Right cardiac atrium (tissue), 5 donors: Measurements from ENCODE around the gene ADK. TPM values are rescaled to one million over a fixed set of nuclear protein-coding genes. Genes with fewer than 3 reads are reported as not detected.
"Not testable (repeated sequence)": the region's sequence is repeated elsewhere in the genome, so short reads cannot be mapped to it uniquely, and the experiment has no call there.

ENCODE experiments used
- ATAC-seq, 2 donors: fragments of 200-7000 bp; cut with Tn5 transposase; one replicate each; pipeline versions ENCODE4 v1.8.0 to v1.9.1; 2020; ENCODE audit warnings: moderate library complexity in 2 of 2, mild to moderate bottlenecking in 1 of 2
- DNase-seq, 3 donors: peaks; one replicate each; pipeline ENCODE4 v3.0.0-alpha.2; 2020
- H3K27ac ChIP-seq: one replicate; pipeline ENCODE4 v1.5.1; 2013; ENCODE audit warnings: mild to moderate bottlenecking, low read length, control low read depth, moderate library complexity
- H3K27me3 ChIP-seq: one replicate; pipeline ENCODE4 v1.6.1; 2013; ENCODE audit not compliant: control insufficient read depth, insufficient read depth
- H3K4me1 ChIP-seq: one replicate; pipeline ENCODE4 v1.6.1; 2013; ENCODE audit warnings: low read length; ENCODE audit not compliant: control insufficient read depth, insufficient read depth
- H3K4me3 ChIP-seq: one replicate; pipeline ENCODE4 v1.5.1; 2013; ENCODE audit warnings: low read length, control low read depth
- H3K9me3 ChIP-seq: one replicate; pipeline ENCODE4 v1.6.1; 2013; ENCODE audit warnings: low read length; ENCODE audit not compliant: control insufficient read depth
- WGBS: extraction: QIAGEN DNeasy Blood & Tissue Kit; methylation state at CpG from one replicate; pipeline ENCODE4 v1.1.7; 2013; 5-methylcytosine and 5-hydroxymethylcytosine counted together
- intact Hi-C, 4 donors: fragments of 100-400 bp; cut with DNase I; formaldehyde crosslinking; loops; one replicate each; pipeline versions ENCODE4 v1.11.0 to v1.14.0; 2022 to 2023
- polyA plus RNA-seq: library from polyadenylated mRNA; stranded (reverse); fragments of 200-250 nt; gene quantifications from one replicate; pipeline ENCODE4 v1.2.3, GENCODE V29; 2013
- total RNA-seq, 4 donors: library from RNA; stranded (reverse); fragmentation: NEBNext Ultra II Directional; extraction: Animal tissue kit (Norgen Biotek cat#: 25700); gene quantifications; one replicate each; pipeline ENCODE4 v1.2.1, GENCODE V29; 2021
- donor health status: healthy with polysubstance abuse.
- donor health status: DM: no; HTN: yes; CAD: no.
- donor health status: DM: no; HTN: no; CAD: no.
- donor health status: DM: no; HTN: yes; CAD: no; lungs with severe emphysema.
- donor health status: DM: yes; HTN: yes; CAD: no.

Gene ADK
- total and polyA plus RNA-seq, 5 donors = 34.5 to 42.2 (median 41.0) TPM

DNA sequence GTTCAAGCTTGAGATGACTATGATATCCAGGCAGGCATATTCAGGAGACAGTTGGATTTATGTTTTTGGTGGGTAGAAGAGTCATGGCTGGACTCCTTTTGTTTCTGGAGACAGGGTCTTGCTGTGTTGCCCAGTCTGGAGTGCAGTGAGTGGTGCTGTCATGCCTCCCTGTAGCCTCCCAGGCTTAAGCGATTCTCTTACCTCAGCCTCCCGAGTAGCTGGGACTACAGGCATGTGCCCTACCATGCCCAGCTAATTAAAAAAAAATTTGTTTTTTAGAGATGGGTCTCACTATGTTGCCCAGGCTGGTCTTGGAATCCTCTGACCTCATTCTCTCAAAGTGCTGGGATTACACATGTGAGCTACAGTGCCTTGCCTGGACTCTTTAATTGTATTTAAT lies 62.0 kb downstream of the ADK start:
- DNase-seq (no peak), ATAC-seq (no peak)
- 100% methylated on average over 2 of the region's 2 CpGs for WGBS
- Histone ChIP-seq H3K27me3 (no peaks in the 10 kb centered on the region), H3K4me1 (peaks cover 3% of the 10 kb centered on the region), H3K4me3 (no peak overlapping the region), H3K9me3 (no peaks in the 10 kb centered on the region), H3K27ac (no peak overlapping the region)
- intact Hi-C loops = no loop called here

DNA sequence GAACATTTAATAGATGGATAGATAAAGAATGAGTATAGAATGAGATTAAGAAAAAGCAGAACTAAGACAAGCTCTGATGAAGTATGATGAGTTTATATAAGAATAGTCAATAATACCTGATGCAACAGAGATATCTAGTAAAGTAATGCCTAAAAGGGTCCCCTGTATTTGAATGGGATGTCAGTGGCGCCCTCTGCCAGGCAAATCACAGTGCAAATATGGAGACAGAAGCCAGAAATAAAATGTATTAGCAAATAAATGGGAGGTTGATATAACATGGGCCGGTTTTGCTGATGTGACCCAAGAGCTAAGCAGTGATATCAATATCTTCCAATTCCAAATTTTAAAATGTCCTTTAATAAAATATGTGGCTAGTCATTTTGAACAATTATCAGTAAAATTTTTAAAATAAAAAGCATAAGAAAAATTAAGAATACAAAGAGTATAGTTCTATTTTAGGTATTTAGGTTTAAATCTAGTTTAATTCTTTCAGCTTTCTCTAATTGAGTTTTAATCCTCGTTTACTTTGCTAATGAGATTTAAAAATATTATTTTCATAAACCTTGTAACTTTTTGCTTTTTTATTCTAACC lies 62.6 kb downstream of the ADK start:
- intact Hi-C loops = no loop called here
- Histone ChIP-seq H3K9me3 (no peaks in the 10 kb centered on the region), H3K27ac (no peak overlapping the region), H3K27me3 (no peaks in the 10 kb centered on the region), H3K4me1 (peaks cover 3% of the 10 kb centered on the region), H3K4me3 (no peak overlapping the region)
- DNase-seq (peak in 2 of 3 donors; percentile 24 to 74), ATAC-seq (peak in 1 of 2 donors; percentile 24)
- 70% methylated on average over 3 of the region's 3 CpGs for WGBS

DNA sequence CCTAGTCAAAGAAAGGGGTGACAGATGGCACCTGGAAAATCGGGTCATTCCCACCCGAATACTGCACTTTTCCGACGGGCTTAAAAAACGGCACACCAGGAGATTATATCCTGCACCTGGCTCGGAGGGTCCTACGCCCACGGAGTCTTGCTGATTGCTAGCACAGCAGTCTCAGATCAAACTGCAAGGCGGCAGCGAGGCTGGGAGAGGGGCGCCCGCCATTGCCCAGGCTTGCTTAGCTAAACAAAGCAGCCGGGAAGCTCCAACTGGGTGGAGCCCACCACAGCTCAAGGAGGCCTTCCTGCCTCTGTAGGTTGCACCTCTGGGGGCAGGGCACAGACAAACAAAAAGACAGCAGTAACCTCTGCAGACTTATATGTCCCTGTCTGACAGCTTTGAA lies 66.1 kb downstream of the ADK start:
- H3K27me3 ChIP-seq, H3K27ac ChIP-seq, H3K9me3 ChIP-seq, DNase-seq, H3K4me1 ChIP-seq, intact Hi-C loops, ATAC-seq, H3K4me3 ChIP-seq: not testable (repeated sequence)
- WGBS = 97% methylated on average over 13 of the region's 13 CpGs

DNA sequence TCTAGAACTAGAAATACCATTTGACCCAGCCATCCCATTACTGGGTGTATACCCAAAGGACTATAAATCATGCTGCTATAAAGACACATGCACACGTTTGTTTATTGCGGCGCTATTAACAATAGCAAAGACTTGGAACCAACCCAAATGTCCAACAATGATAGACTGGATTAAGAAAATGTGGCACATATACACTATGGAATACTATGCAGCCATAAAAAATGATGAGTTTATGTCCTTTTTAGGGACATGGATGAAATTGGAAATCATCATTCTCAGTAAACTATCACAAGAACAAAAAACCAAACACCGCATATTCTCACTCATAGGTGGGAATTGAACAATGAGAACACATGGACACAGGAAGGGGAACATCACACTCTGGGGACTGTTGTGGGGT lies 71.4 kb downstream of the ADK start:
- WGBS = 97% methylated on average over 4 of the region's 4 CpGs
- H3K4me1 ChIP-seq, H3K27ac ChIP-seq, intact Hi-C loops, H3K4me3 ChIP-seq, H3K27me3 ChIP-seq, ATAC-seq, H3K9me3 ChIP-seq, DNase-seq: not testable (repeated sequence)

DNA sequence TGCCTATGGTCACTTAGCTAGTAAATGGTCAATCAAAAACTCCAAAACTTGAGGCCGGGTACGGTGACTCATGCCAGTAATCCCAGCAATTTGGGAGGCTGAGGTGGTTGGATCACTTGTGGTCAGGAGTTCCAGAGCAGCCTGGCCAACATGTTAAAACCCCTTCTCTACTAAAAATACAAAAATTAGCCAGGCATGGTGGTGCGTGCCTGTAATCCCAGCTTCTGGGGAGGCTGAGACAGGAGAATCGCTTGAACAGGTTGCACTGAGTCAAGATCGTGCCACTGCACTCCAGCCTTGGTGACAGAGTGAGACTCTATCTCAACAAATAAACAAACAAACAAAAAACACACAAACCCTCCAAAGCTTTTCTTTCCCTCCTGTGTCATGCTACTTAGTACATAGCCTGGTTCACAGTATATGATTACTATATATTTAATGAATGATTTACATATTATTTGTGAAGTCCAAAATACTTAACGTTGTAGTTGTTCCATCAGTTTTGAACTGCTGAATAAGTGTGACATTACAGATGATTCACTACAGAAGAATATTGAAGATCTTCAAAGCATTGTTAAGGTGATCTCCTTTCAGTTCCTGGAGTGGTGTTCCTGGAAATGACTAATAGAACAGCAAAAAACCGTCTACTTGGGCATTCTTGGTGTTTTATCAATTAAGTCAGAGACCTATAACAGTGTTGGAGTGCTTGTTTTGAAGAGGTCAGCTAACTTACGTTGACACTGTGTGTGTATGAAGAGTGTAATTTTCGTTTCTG lies 72.9 kb downstream of the ADK start:
- Histone ChIP-seq H3K27me3 (no peaks in the 10 kb centered on the region), H3K27ac (no peak overlapping the region), H3K4me1 (no peaks in the 10 kb centered on the region), H3K4me3 (no peak overlapping the region), H3K9me3 (no peaks in the 10 kb centered on the region)
- WGBS = 81% methylated on average over 9 of the region's 9 CpGs
- no peak for DNase-seq
- intact Hi-C loops = no loop called here
- ATAC-seq = no peak

DNA sequence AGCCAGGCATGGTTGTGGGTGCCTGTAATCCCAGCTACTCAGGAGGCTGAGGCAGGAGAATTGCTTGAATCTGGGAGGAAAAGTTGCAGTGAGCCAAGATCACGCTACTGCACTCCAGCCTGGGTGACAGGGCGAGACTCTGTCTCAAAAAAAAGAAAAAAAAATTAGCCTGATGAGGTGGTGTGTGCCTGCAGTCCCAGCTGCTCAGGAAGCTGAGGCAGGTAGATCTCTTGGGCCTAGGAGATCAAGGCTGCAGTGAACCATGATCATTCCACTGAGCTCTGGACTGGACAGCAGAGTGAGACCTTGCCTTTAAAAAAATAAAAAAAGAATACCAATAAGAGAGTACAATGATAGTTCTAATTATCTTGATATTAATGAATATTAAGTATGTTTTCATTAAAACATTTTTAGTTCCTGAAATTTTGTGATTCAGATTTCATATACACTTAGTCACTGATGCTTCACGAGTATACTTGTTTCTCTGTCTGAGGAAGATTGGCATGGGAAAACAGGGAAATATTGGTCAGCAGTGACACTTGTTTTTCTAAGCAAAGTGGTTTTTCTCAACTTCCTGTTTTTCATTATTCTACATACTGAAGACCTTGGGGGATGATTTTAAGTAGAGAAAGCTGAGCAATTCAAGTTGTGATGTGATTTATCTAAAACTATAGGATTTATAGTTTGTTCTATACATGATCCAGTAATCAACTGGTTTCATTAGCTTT lies 76.8 kb downstream of the ADK start:
- ATAC-seq = no peak
- Histone ChIP-seq H3K4me3 (no peak overlapping the region), H3K27me3 (no peaks in the 10 kb centered on the region), H3K27ac (no peak overlapping the region), H3K9me3 (no peaks in the 10 kb centered on the region), H3K4me1 (no peaks in the 10 kb centered on the region)
- 73% methylated on average over 3 of the region's 3 CpGs for WGBS
- intact Hi-C loops = no loop called here
- DNase-seq = no peak

DNA sequence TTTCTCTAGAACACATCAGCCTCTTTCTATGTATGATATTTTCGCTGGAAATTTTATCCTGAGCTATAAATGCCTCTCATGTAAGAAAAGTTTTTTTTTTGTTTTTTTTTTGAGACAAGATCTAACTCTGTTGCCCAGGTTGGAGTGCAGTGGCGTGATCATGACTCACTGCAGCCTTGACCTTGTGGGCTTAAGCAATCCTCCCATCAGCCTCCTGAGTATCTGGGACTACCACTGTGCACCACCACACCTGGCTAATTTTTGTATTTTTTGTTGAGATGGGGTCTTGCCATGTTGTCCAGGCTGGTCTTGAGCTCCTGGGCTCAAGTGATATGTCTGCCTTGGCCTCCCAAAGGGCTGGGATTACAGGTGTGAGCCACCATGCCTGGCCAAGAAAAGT lies 80.4 kb downstream of the ADK start:
- intact Hi-C loops = no loop called here
- no peaks in the 10 kb centered on the region for H3K4me1 ChIP-seq
- WGBS = 96% methylated on average over 2 of the region's 2 CpGs
- DNase-seq (no peak), ATAC-seq (no peak)
- H3K27me3 ChIP-seq = no peaks in the 10 kb centered on the region
- H3K4me3 ChIP-seq = no peak overlapping the region
- no peak overlapping the region for H3K27ac ChIP-seq
- H3K9me3 ChIP-seq = no peaks in the 10 kb centered on the region

DNA sequence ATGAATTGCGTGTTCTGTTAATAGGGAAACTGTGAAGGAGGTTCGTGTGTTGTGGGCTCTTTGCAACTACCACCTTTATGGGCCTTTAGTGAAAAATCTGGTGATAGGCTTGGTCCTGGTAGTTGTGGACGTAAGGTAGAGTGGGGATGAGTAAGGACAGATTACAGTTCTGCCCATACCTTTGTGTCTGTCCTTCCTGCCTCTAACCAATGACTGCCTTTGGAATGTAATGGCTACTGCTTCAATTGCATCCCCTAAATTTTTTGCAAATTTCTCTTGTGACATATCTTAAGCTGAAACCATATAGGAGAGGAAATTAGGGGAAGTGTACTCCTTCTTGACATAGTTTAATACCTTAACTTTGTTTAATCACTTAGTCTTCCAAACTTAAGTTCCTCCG lies 82.3 kb downstream of the ADK start:
- intact Hi-C loops = no loop called here
- H3K27me3 ChIP-seq = no peaks in the 10 kb centered on the region
- no peaks in the 10 kb centered on the region for H3K9me3 ChIP-seq
- ATAC-seq = no peak
- no peak overlapping the region for H3K4me3 ChIP-seq
- 89% methylated on average over 4 of the region's 4 CpGs for WGBS
- no peak overlapping the region for H3K27ac ChIP-seq
- H3K4me1 ChIP-seq = no peaks in the 10 kb centered on the region
- no peak for DNase-seq

DNA sequence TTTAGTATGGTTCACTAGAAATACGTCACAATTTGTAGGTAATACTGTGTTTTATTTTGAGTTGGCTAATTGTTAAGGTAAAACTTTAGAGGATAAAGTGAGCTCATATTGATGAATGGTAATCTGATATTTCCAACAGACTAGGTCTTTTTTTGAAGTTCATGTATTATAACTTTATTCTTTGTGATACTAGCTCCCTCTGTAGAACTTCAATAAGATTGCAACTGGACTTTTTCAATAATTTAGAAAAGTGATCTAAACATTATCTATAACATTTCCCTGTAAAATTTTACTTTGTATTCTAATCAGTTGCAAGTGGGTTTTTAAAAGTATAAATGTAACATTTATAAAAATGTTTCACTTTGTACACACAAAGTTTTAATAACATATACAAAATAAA lies 83.5 kb downstream of the ADK start:
- H3K27me3 ChIP-seq = no peaks in the 10 kb centered on the region
- H3K4me3 ChIP-seq = no peak overlapping the region
- no peaks in the 10 kb centered on the region for H3K9me3 ChIP-seq
- H3K4me1 ChIP-seq = no peaks in the 10 kb centered on the region
- H3K27ac ChIP-seq = no peak overlapping the region
- intact Hi-C loops = no loop called here
- ATAC-seq = no peak
- WGBS = 78% methylated on average over 1 of the region's 1 CpG
- no peak for DNase-seq

DNA sequence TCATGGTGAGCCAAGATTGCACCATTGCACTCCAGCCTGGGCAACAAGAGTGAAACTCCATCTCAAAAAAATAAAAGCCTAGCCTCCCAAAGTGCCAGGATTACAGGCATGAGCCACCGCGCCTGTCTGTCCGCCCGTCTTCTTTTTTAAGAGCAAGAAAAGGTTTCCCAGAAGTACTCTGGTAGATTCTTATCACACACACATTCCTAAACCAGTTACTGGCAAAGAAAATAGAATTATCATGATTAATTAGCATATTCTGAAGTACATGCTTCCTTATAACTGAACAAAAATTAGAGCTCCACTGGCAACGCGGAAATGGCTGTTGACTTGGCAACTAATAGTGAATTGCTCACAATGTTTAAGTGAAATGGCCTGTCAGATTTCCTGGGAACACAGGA lies 87.0 kb downstream of the ADK start:
- ATAC-seq = no peak
- no peak for DNase-seq
- H3K27ac ChIP-seq = no peak overlapping the region
- H3K27me3 ChIP-seq = no peaks in the 10 kb centered on the region
- intact Hi-C loops = no loop called here
- 68% methylated on average over 6 of the region's 6 CpGs for WGBS
- H3K4me3 ChIP-seq = no peak overlapping the region
- H3K4me1 ChIP-seq = no peaks in the 10 kb centered on the region
- H3K9me3 ChIP-seq = no peaks in the 10 kb centered on the region

DNA sequence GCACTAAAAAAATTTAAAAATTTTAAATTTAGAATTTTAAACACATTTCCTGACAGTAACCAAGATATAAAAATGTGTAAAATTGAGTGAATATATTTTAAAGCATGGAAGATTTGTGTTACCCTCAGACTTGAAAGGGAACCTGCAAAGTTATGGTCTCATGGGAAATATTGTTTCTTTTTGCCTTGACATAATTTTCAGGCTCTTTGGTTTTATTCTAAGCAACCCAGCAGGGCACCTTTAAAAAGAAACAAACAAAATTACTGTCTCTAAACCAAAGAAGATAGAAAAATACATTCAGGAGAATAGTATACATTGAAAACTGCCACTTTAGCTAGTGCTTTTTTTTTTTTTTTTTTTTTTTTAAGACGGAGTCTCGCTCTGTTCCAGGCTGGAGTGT lies 87.5 kb downstream of the ADK start:
- 96% methylated on average over 2 of the region's 2 CpGs for WGBS
- DNase-seq (no peak), ATAC-seq (no peak)
- Histone ChIP-seq H3K9me3 (no peaks in the 10 kb centered on the region), H3K27ac (no peak overlapping the region), H3K27me3 (no peaks in the 10 kb centered on the region), H3K4me3 (no peak overlapping the region), H3K4me1 (no peaks in the 10 kb centered on the region)
- intact Hi-C loops = no loop called here
